Hepatocyte (in vitro differentiated cells): Measurements from ENCODE around the gene ARHGAP15. TPM values are rescaled to one million over a fixed set of nuclear protein-coding genes. Genes with fewer than 3 reads are reported as not detected.

Experiments used
- DNase-seq: peaks from one replicate; pipeline ENCODE4 v3.0.0-alpha.2; 2016; ENCODE audit warnings: low spot score
- H2AFZ ChIP-seq: fragments of 200-600 bp; sonication (generic); 2 replicates; pipeline ENCODE4 v1.6.0; 2016; ENCODE audit warnings: antibody characterized with exemption, mild to moderate bottlenecking
- H3K27ac ChIP-seq: fragments of 200-600 bp; sonication (generic); 2 replicates; pipeline ENCODE4 v1.5.1; 2016; ENCODE audit warnings: mild to moderate bottlenecking
- H3K27me3 ChIP-seq: fragments of 200-600 bp; sonication (generic); 2 replicates; pipeline ENCODE4 v1.6.1; 2016
- H3K36me3 ChIP-seq: fragments of 200-600 bp; sonication (generic); replicated peaks from 2 replicates; pipeline ENCODE4 v1.5.1; 2016; ENCODE audit warnings: low read depth; ENCODE audit not compliant: insufficient read depth
- H3K4me1 ChIP-seq: fragments of 200-600 bp; sonication (generic); 2 replicates; pipeline ENCODE4 v1.5.1; 2016; ENCODE audit warnings: mild to moderate bottlenecking, moderate library complexity; ENCODE audit not compliant: insufficient read depth
- H3K4me2 ChIP-seq: fragments of 200-600 bp; sonication (generic); 2 replicates; pipeline ENCODE4 v1.6.0; 2016
- H3K4me3 ChIP-seq: fragments of 200-600 bp; sonication (generic); 2 replicates; pipeline ENCODE4 v1.5.1; 2016; ENCODE audit warnings: mild to moderate bottlenecking
- H3K79me2 ChIP-seq: fragments of 200-600 bp; sonication (generic); 2 replicates; pipeline ENCODE4 v1.6.0; 2017; ENCODE audit warnings: mild to moderate bottlenecking
- H3K9me2 ChIP-seq: fragments of 200-600 bp; sonication (generic); replicated peaks from 2 replicates; pipeline ENCODE4 v1.6.0; 2017; ENCODE audit warnings: mild to moderate bottlenecking; ENCODE audit not compliant: insufficient read depth
- H3K9me3 ChIP-seq: fragments of 200-600 bp; sonication (generic); 2 replicates; pipeline ENCODE4 v1.5.1; 2016; ENCODE audit warnings: low read depth, mild to moderate bottlenecking
- H4K20me1 ChIP-seq: fragments of 200-600 bp; sonication (generic); 2 replicates; pipeline ENCODE4 v1.6.0; 2016; ENCODE audit warnings: mild to moderate bottlenecking; ENCODE audit not compliant: insufficient read depth, poor library complexity, severe bottlenecking
- EZH2 ChIP-seq: fragments of 200-600 bp; sonication (generic); IDR thresholded peaks from 2 replicates; pipeline ENCODE4 v1.6.1; 2016; ENCODE audit warnings: antibody characterized with exemption, mild to moderate bottlenecking, borderline replicate concordance
- EZH2phosphoT487 ChIP-seq: fragments of 200-600 bp; sonication (generic); IDR thresholded peaks from one replicate; pipeline ENCODE4 v1.6.1; 2018; ENCODE audit warnings: antibody characterized with exemption, mild to moderate bottlenecking, low read depth, moderate library complexity; ENCODE audit not compliant: unreplicated experiment, severe bottlenecking
- WGBS: methylation state at CpG from one replicate; pipeline ENCODE4 v1.1.6; 2016; ENCODE audit warnings: low lambda C conversion rate; ENCODE audit errors: missing lambda C conversion rate; 5-methylcytosine and 5-hydroxymethylcytosine counted together
- polyA plus RNA-seq: library from polyadenylated mRNA; unstranded; fragments of >200 nt; fragmentation: Nextera tagmentation; extraction: Ambion mirVana; gene quantifications from 2 replicates; pipeline ENCODE4 v1.2.1, GENCODE V29; 2016
- total RNA-seq: library from RNA; depleted of rRNA; stranded (reverse); fragments of >200 nt; gene quantifications from 2 replicates; pipeline ENCODE4 v1.2.3, GENCODE V29; 2014
- TF ChIP-seq, protein P1 (sequence below): fragments of 200-600 bp; sonication (generic); IDR thresholded peaks from 2 replicates; pipeline ENCODE4 v1.5.1; 2016; ENCODE audit warnings: antibody characterized with exemption, mild to moderate bottlenecking; ENCODE audit not compliant: poor library complexity

ARHGAP15 gene
- total and polyA plus RNA-seq, 2 experiments from 2014 or later, result 0.17 TPM; not detected in 1

GRCh38 chr2:143280097-143280757, 151.0 kb downstream of the ARHGAP15 start:
- TF ChIP-seq, protein P1, sequence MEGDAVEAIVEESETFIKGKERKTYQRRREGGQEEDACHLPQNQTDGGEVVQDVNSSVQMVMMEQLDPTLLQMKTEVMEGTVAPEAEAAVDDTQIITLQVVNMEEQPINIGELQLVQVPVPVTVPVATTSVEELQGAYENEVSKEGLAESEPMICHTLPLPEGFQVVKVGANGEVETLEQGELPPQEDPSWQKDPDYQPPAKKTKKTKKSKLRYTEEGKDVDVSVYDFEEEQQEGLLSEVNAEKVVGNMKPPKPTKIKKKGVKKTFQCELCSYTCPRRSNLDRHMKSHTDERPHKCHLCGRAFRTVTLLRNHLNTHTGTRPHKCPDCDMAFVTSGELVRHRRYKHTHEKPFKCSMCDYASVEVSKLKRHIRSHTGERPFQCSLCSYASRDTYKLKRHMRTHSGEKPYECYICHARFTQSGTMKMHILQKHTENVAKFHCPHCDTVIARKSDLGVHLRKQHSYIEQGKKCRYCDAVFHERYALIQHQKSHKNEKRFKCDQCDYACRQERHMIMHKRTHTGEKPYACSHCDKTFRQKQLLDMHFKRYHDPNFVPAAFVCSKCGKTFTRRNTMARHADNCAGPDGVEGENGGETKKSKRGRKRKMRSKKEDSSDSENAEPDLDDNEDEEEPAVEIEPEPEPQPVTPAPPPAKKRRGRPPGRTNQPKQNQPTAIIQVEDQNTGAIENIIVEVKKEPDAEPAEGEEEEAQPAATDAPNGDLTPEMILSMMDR, result no peak
- no peak for TF ChIP-seq EZH2phosphoT487
- TF ChIP-seq EZH2, result no peak
- Histone ChIP-seq H2AFZ (no peak overlapping the region), H3K79me2 (no peaks in the 10 kb centered on the region), H3K4me2 (no peak overlapping the region), H4K20me1 (no peaks in the 10 kb centered on the region), H3K4me3 (no peak overlapping the region), H3K9me2 (no peaks in the 10 kb centered on the region), H3K27me3 (no peaks in the 10 kb centered on the region), H3K36me3 (no peaks in the 10 kb centered on the region), H3K9me3 (no peaks in the 10 kb centered on the region), H3K27ac (no peak overlapping the region), H3K4me1 (no peaks in the 10 kb centered on the region)
- no peak for DNase-seq
- WGBS, result 86% methylated on average over 3 of the region's 3 CpGs

DNA sequence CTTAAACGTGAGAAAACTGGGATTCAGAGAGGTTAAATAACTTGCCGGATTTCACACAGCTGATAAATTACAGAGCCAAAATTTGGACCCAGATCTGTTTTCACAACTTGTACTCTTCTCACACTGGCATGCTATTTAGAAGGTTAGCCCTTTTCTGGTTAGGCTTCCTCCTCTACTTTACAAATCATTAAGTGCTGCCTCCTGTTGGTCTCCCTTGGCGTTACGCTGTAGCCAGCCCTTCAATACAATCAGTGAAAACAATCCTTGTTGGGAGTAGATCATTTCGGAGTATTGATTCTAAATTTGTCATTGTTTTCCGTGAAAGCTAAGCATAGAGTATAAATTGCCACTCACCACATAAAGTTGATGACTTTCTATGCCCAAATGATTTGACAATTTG, 153.5 kb downstream of the ARHGAP15 start:
- H3K79me2 ChIP-seq, result no peaks in the 10 kb centered on the region
- H3K9me3 ChIP-seq, result no peaks in the 10 kb centered on the region
- H3K9me2 ChIP-seq, result no peaks in the 10 kb centered on the region
- no peak overlapping the region for H3K27ac ChIP-seq
- H3K4me3 ChIP-seq, result no peak overlapping the region
- TF ChIP-seq, protein P1, result no peak
- TF ChIP-seq EZH2phosphoT487 (no peak), EZH2 (no peak)
- H3K36me3 ChIP-seq, result no peaks in the 10 kb centered on the region
- no peak overlapping the region for H3K4me2 ChIP-seq
- no peak for DNase-seq
- no peaks in the 10 kb centered on the region for H3K4me1 ChIP-seq
- no peaks in the 10 kb centered on the region for H4K20me1 ChIP-seq
- 90% methylated on average over 6 of the region's 6 CpGs for WGBS
- H3K27me3 ChIP-seq, result no peaks in the 10 kb centered on the region
- no peak overlapping the region for H2AFZ ChIP-seq

DNA sequence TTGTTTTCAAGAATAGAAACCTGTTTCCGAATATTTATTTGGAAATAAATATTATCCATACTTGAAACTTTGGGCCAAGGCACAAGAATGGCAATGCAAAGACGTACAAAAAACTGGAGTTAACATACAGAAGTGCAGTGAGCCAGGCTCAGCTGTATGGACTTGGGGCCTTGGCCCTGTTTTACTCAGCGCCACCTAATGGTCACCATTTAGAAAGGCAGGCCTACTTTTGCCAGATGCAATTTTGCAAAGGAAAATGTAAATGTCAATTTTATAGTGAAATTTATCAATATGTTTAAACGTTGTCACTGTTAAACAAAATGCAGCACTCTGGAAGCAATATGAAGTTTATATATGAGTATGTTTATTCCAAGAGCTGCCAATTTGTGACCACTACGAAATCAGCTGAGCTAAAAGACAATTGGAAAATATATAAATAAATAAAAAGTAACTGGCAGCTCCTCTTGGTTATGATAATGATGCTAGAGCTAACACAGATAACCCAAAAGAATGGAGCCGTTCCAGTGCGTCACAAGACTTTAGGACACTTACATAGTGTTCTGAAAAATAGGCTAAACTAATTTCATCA, 155.0 kb downstream of the ARHGAP15 start:
- Histone ChIP-seq H3K4me2 (no peak overlapping the region), H3K9me3 (no peaks in the 10 kb centered on the region), H3K36me3 (no peaks in the 10 kb centered on the region), H3K27ac (no peak overlapping the region), H3K79me2 (no peaks in the 10 kb centered on the region), H3K4me3 (no peak overlapping the region), H3K9me2 (no peaks in the 10 kb centered on the region), H3K4me1 (no peaks in the 10 kb centered on the region), H2AFZ (no peak overlapping the region), H3K27me3 (no peaks in the 10 kb centered on the region), H4K20me1 (no peaks in the 10 kb centered on the region)
- WGBS, result 40% methylated on average over 7 of the region's 7 CpGs
- TF ChIP-seq, protein P1, result peak; percentile 66
- TF ChIP-seq EZH2, result no peak
- TF ChIP-seq EZH2phosphoT487, result no peak
- DNase-seq, result peak; percentile 68
